Mucosa of descending colon (tissue), 3 donors: ENCODE measurements around the gene BNC2. TPM values are rescaled to one million over a fixed set of nuclear protein-coding genes. Genes with fewer than 3 reads are reported as not detected.
"Not testable (repeated sequence)": the region's sequence is repeated elsewhere in the genome, so short reads cannot be mapped to it uniquely, and the experiment has no call there.

Source experiments
- ATAC-seq: fragments of 200-7000 bp; cut with Tn5 transposase; one replicate; pipeline ENCODE4 v1.9.1; 2020; ENCODE audit warnings: mild to moderate bottlenecking, moderate library complexity
- DNase-seq, 3 donors: peaks; one replicate each; pipeline ENCODE4 v3.0.0-alpha.2; 2020
- H3K36me3 ChIP-seq: fragments of 200-600 bp; one replicate; pipeline ENCODE4 v1.8.0; 2021; ENCODE audit warnings: low read depth, mild to moderate bottlenecking
- H3K4me1 ChIP-seq: fragments of 200-600 bp; one replicate; pipeline ENCODE4 v1.8.0; 2021; ENCODE audit warnings: low read depth, mild to moderate bottlenecking
- H3K4me3 ChIP-seq: fragments of 200-600 bp; one replicate; pipeline ENCODE4 v1.8.0; 2021; ENCODE audit warnings: mild to moderate bottlenecking
- H3K9me3 ChIP-seq: fragments of 200-600 bp; one replicate; pipeline ENCODE4 v1.8.0; 2021; ENCODE audit warnings: mild to moderate bottlenecking
- intact Hi-C, 2 donors: fragments of 100-400 bp; cut with DNase I in 1 of 2; cut with micrococcal nuclease in 1 of 2; formaldehyde crosslinking; loops; one replicate each; pipeline versions ENCODE4 v1.11.0 to v1.11.1; 2022; cut with DNase I, micrococcal nuclease
- total RNA-seq, 3 donors: library from RNA; stranded (reverse); fragmentation: NEBNext Ultra II Directional in 2 of 3; extraction: Animal tissue kit (Norgen Biotek cat#: 25700) in 2 of 3; gene quantifications; one replicate each; pipeline versions ENCODE4 v1.2.1 to v1.2.4, GENCODE V29; 2021 to 2023
- TF ChIP-seq, protein P1 (sequence below): fragments of 200-600 bp; IDR thresholded peaks from one replicate; pipeline ENCODE4 v1.8.0; 2022; ENCODE audit warnings: antibody characterized with exemption, mild to moderate bottlenecking
- donor health status: DM: no; HTN: no; CAD: no; lungs with moderate emphysema.
- donor health status: DM: no; HTN: no; CAD: no.
- donor health status: DM: no; HTN: yes; CAD: no.

Gene BNC2
- total RNA-seq, 3 donors from 2014 or later: 8.2 to 192 (median 12.0) TPM

DNA sequence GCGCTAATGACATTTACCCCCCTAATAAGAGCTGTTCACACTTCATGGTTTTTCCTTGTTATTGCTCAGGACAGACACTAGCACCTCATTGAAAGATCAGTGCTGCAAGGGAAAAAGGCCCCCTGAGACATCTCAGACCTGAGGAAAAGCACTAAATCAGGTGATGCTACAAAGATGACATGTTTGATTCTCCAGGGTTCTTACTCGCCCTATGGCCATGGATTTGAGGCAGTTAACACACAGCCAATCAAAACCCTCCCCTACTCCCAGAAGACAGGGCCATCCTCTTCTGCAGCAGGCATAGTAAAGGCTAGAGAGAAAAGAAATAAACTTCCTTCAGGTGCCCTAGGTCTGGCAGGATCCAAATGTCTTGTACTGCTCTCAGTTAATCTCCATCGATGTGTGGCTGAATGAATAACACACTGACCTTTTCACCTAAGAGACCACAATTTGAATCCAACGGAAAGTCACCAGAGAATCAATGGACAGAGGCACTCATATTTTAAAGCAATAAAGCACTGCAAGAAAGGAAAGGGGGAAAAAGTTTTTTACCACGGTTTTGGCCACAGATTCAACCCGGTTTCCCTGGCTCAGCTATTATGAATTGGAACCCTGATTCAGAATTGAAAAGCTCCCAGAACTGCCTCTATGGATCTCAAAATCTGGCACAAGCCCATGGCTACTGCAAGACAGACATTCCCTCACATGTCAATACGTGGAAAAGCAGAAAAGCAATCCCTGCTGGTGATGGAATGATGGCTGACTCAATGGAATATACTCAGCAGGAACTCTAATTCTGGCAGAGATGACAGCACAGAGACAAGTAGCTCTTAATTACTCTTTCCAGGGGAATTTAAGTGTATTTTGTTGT is 329.5 kb downstream of the BNC2 start:
- DNase-seq: no peak
- no peak for ATAC-seq
- no peaks in the 10 kb centered on the region for H3K9me3 ChIP-seq
- intact Hi-C loops: no loop called here
- H3K4me3 ChIP-seq: no peak overlapping the region
- H3K4me1 ChIP-seq: no peaks in the 10 kb centered on the region
- TF ChIP-seq, protein P1, sequence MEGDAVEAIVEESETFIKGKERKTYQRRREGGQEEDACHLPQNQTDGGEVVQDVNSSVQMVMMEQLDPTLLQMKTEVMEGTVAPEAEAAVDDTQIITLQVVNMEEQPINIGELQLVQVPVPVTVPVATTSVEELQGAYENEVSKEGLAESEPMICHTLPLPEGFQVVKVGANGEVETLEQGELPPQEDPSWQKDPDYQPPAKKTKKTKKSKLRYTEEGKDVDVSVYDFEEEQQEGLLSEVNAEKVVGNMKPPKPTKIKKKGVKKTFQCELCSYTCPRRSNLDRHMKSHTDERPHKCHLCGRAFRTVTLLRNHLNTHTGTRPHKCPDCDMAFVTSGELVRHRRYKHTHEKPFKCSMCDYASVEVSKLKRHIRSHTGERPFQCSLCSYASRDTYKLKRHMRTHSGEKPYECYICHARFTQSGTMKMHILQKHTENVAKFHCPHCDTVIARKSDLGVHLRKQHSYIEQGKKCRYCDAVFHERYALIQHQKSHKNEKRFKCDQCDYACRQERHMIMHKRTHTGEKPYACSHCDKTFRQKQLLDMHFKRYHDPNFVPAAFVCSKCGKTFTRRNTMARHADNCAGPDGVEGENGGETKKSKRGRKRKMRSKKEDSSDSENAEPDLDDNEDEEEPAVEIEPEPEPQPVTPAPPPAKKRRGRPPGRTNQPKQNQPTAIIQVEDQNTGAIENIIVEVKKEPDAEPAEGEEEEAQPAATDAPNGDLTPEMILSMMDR: no peak
- no peaks in the 10 kb centered on the region for H3K36me3 ChIP-seq

GRCh38 chr9:16539626-16540025 is 330.8 kb downstream of the BNC2 start:
- H3K4me1 ChIP-seq, intact Hi-C loops: not testable (repeated sequence)

DNA sequence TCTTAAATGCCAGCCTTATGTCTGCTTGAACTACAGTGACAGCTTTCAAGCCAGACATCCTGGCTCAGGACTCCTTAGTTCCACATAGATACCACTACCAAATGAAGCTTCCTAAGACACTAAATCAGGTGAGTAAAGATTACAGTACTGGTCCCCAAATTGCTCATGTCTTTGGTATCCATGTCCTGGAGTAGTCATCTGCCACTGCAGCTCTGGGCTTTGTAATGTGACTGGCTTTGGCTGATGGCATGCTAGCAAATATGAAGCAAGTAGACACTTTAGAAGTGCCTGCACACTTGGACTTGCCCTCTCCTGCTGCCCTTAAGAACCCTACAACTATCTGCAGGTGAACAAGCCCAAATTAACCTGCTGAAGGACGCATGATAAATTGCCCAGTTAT is 334.9 kb downstream of the BNC2 start:
- Histone ChIP-seq H3K36me3 (no peaks in the 10 kb centered on the region), H3K9me3 (no peaks in the 10 kb centered on the region), H3K4me1 (peaks cover 6% of the 10 kb centered on the region), H3K4me3 (no peak overlapping the region)
- TF ChIP-seq, protein P1: no peak
- DNase-seq: no peak
- no peak for ATAC-seq
- intact Hi-C loops: no loop called here

More at GRCh38 chr9:16539626-16540025, 330.8 kb downstream of the BNC2 start:
- not testable (repeated sequence) for H3K4me3 ChIP-seq, ATAC-seq, H3K36me3 ChIP-seq, H3K9me3 ChIP-seq, DNase-seq

GRCh38 chr9:16532681-16533450 is 337.6 kb downstream of the BNC2 start:
- no peak for ATAC-seq
- TF ChIP-seq, protein P1: no peak
- Histone ChIP-seq H3K4me3 (no peak overlapping the region), H3K4me1 (peaks cover 6% of the 10 kb centered on the region), H3K36me3 (no peaks in the 10 kb centered on the region), H3K9me3 (no peaks in the 10 kb centered on the region)
- DNase-seq: no peak
- intact Hi-C loops: no loop called here

GRCh38 chr9:16532272-16532671 is 338.2 kb downstream of the BNC2 start:
- no peak overlapping the region for H3K4me3 ChIP-seq
- H3K36me3 ChIP-seq: no peaks in the 10 kb centered on the region
- H3K4me1 ChIP-seq: peaks cover 6% of the 10 kb centered on the region
- H3K9me3 ChIP-seq: no peaks in the 10 kb centered on the region
- TF ChIP-seq, protein P1: no peak
- intact Hi-C loops: no loop called here
- no peak for DNase-seq
- ATAC-seq: no peak
